ENCODE measurements around the gene ORMDL3.

- TF ChIP-seq ZNF266 (tag by site-specific recombination; IDR thresholded peaks at IDR 0.05; ENCODE audit: low read depth) (no peak), CTCF (tag by site-specific recombination; IDR thresholded peaks at IDR 0.05) (no peak), ZBTB21 (tag by site-specific recombination; IDR thresholded peaks at IDR 0.05) (no peak), REST (tag by site-specific recombination; IDR thresholded peaks at IDR 0.05) (no peak), ZNF274 (IDR thresholded peaks at IDR 0.05; ENCODE audit: low read length) (no peak), ZNF274 (tag by site-specific recombination; IDR thresholded peaks at IDR 0.05; ENCODE audit: borderline replicate concordance) (no peak)
These were observed 3.3 kb downstream of the ORMDL3 start for GRCh38 chr17:39923836-39924690.
